ENCODE results near the gene HMGB3. TPM values are rescaled to one million over a fixed set of nuclear protein-coding genes. Genes with fewer than 3 reads are reported as not detected.

The HMGB3 gene
- total RNA-seq, 4 donors from 2014 or later: 6.5 to 19.6 (median 12.9) TPM

GRCh38 chrX:150966742-150967141 lies 16.4 kb upstream of the HMGB3 start:
- Histone ChIP-seq H3K4me3 (no peak overlapping the region), H3K36me3 (no peaks in the 10 kb centered on the region), H3K4me1 (no peaks in the 10 kb centered on the region), H3K27ac (no peak overlapping the region), H3K9me3 (no peaks in the 10 kb centered on the region), H3K27me3 (no peaks in the 10 kb centered on the region)
- 70% methylated on average over 3 of the region's 3 CpGs for WGBS
- DNase-seq (ENCODE audit: low spot score in 2 of 2): no peak
- TF ChIP-seq EP300 (IDR thresholded peaks at IDR 0.05) (no peak), POLR2AphosphoS5 (IDR thresholded peaks at IDR 0.05) (no peak), POLR2A (IDR thresholded peaks at IDR 0.05) (no peak), CTCF (IDR thresholded peaks at IDR 0.05) (no peak)

- Histone ChIP-seq H3K27ac (no peak overlapping the region), H3K4me3 (no peak overlapping the region), H3K4me1 (no peaks in the 10 kb centered on the region), H3K36me3 (no peaks in the 10 kb centered on the region), H3K9me3 (no peaks in the 10 kb centered on the region), H3K27me3 (no peaks in the 10 kb centered on the region)
- TF ChIP-seq EP300 (IDR thresholded peaks at IDR 0.05) (no peak), POLR2AphosphoS5 (IDR thresholded peaks at IDR 0.05) (no peak), CTCF (IDR thresholded peaks at IDR 0.05) (no peak), POLR2A (IDR thresholded peaks at IDR 0.05) (no peak)
- WGBS: 84% methylated on average over 9 of the region's 10 CpGs
- DNase-seq (ENCODE audit: low spot score in 2 of 2): no peak
These were observed 15.3 kb upstream of the HMGB3 start for GRCh38 chrX:150967786-150968185.

GRCh38 chrX:150968862-150969720 lies 14.0 kb upstream of the HMGB3 start:
- no peaks in the 10 kb centered on the region for H3K36me3 ChIP-seq
- H3K9me3 ChIP-seq: no peaks in the 10 kb centered on the region
- DNase-seq (ENCODE audit: low spot score in 2 of 2): no peak

GRCh38 chrX:150972450-150972849 lies 10.7 kb upstream of the HMGB3 start:
- H3K27ac ChIP-seq: no peak overlapping the region
- no peaks in the 10 kb centered on the region for H3K4me1 ChIP-seq
- 50% methylated on average over 2 of the region's 2 CpGs for WGBS
- no peaks in the 10 kb centered on the region for H3K9me3 ChIP-seq
- TF ChIP-seq POLR2AphosphoS5 (IDR thresholded peaks at IDR 0.05) (no peak), CTCF (IDR thresholded peaks at IDR 0.05) (no peak), EP300 (IDR thresholded peaks at IDR 0.05) (no peak), POLR2A (IDR thresholded peaks at IDR 0.05) (no peak)
- DNase-seq (ENCODE audit: low spot score in 2 of 2): no peak
- no peaks in the 10 kb centered on the region for H3K27me3 ChIP-seq
- no peak overlapping the region for H3K4me3 ChIP-seq
- H3K36me3 ChIP-seq: no peaks in the 10 kb centered on the region

More at GRCh38 chrX:150968862-150969720, 14.0 kb upstream of the HMGB3 start:
- TF ChIP-seq CTCF (IDR thresholded peaks at IDR 0.05) (no peak), EP300 (IDR thresholded peaks at IDR 0.05) (no peak), POLR2AphosphoS5 (IDR thresholded peaks at IDR 0.05) (no peak), POLR2A (IDR thresholded peaks at IDR 0.05) (no peak)
- Histone ChIP-seq H3K27me3 (no peaks in the 10 kb centered on the region), H3K27ac (no peak overlapping the region), H3K4me3 (no peak overlapping the region), H3K4me1 (no peaks in the 10 kb centered on the region)
- 78% methylated on average over 17 of the region's 17 CpGs for WGBS

- Histone ChIP-seq H3K27me3 (no peaks in the 10 kb centered on the region), H3K4me3 (no peak overlapping the region), H3K36me3 (no peaks in the 10 kb centered on the region), H3K9me3 (no peaks in the 10 kb centered on the region), H3K4me1 (no peaks in the 10 kb centered on the region), H3K27ac (no peak overlapping the region)
- TF ChIP-seq POLR2A (IDR thresholded peaks at IDR 0.05): no peak
- TF ChIP-seq POLR2AphosphoS5 (IDR thresholded peaks at IDR 0.05): no peak
- TF ChIP-seq CTCF (IDR thresholded peaks at IDR 0.05): no peak
- no peak for TF ChIP-seq EP300 (IDR thresholded peaks at IDR 0.05)
- no peak for DNase-seq (ENCODE audit: low spot score in 2 of 2)
- WGBS: 65% methylated on average over 28 of the region's 33 CpGs
These were observed 7.3 kb upstream of the HMGB3 start for GRCh38 chrX:150975655-150976390.
